IMR-90 (cell line): ENCODE results near the gene PLEKHA4. TPM values are rescaled to one million over a fixed set of nuclear protein-coding genes. Genes with fewer than 3 reads are reported as not detected.

ENCODE experiments used
- ATAC-seq: fragments of 200-7000 bp; cut with Tn5 transposase; 2 replicates; pipeline ENCODE4 v1.9.1; 2020; ENCODE audit warnings: low read depth, mild to moderate bottlenecking, moderate library complexity
- BruUV-seq: library from RNA; stranded (reverse); fragments of 400-500 nt; replicated peaks from 2 replicates; lab custom pipeline; 2021; lab: Mats Ljungman, UMichigan
- CTCF ChIA-PET: fragments of 300-600 bp; formaldehyde crosslinking; extraction: SDS; loops from one replicate; lab custom pipeline; 2021; ENCODE audit warnings: antibody characterized with exemption; lab: Yijun Ruan, JAX
- POLR2A ChIA-PET: fragments of 300-600 bp; sonication (Branson Sonifier 250); formaldehyde crosslinking; loops from one replicate; lab custom pipeline; 2022; ENCODE audit warnings: antibody characterized with exemption; ENCODE audit not compliant: unreplicated experiment; lab: Charles Lee
- DNase-seq: peaks from one replicate; pipeline ENCODE4 v3.0.0; 2013
- H2AFZ ChIP-seq: replicated peaks from 2 replicates; pipeline ENCODE3; 2013; ENCODE audit warnings: low read length, mild to moderate bottlenecking; ENCODE audit not compliant: poor library complexity
- H2AK5ac ChIP-seq: 2 replicates; pipeline ENCODE4 v1.6.1; 2013; ENCODE audit warnings: low read depth, low read length, inconsistent platforms
- H2AK9ac ChIP-seq: replicated peaks from 2 replicates; pipeline ENCODE3; 2013; ENCODE audit warnings: mild to moderate bottlenecking, low read depth, low read length, moderate library complexity; ENCODE audit not compliant: poor library complexity
- H2BK120ac ChIP-seq: 2 replicates; pipeline ENCODE4 v1.6.1; 2013; ENCODE audit warnings: low read depth, low read length, inconsistent platforms
- H2BK15ac ChIP-seq: 3 replicates; pipeline ENCODE4 v1.6.1; 2013; ENCODE audit warnings: low read depth, low read length, inconsistent platforms
- H2BK20ac ChIP-seq: 2 replicates; pipeline ENCODE4 v1.6.1; 2013; ENCODE audit warnings: low read depth, mild to moderate bottlenecking, inconsistent platforms, low read length, moderate library complexity
- H2BK5ac ChIP-seq: 2 replicates; pipeline ENCODE4 v1.6.1; 2013; ENCODE audit warnings: mild to moderate bottlenecking, low read depth, low read length, inconsistent platforms; ENCODE audit not compliant: poor library complexity, severe bottlenecking
- H3K14ac ChIP-seq: replicated peaks from 2 replicates; pipeline ENCODE4 v1.6.1; 2013; ENCODE audit warnings: low read depth, low read length, inconsistent platforms
- H3K18ac ChIP-seq: 2 replicates; pipeline ENCODE4 v1.6.1; 2013; ENCODE audit warnings: low read depth, low read length, control low read depth
- H3K23ac ChIP-seq: 2 replicates; pipeline ENCODE4 v1.6.1; 2013; ENCODE audit warnings: low read depth, low read length, inconsistent platforms
- H3K27ac ChIP-seq: 2 replicates; pipeline ENCODE4 v1.5.1; 2013; ENCODE audit warnings: mild to moderate bottlenecking, control low read depth, low read length; ENCODE audit not compliant: insufficient read depth
- H3K27me3 ChIP-seq: 2 replicates; pipeline ENCODE4 v1.6.1; 2013; ENCODE audit warnings: low read length; ENCODE audit not compliant: control insufficient read depth, insufficient read depth
- H3K36me3 ChIP-seq: 2 replicates; pipeline ENCODE4 v1.6.1; 2013; ENCODE audit warnings: low read length, mixed read lengths; ENCODE audit not compliant: control insufficient read depth, insufficient read depth
- H3K4ac ChIP-seq: 2 replicates; pipeline ENCODE4 v1.6.1; 2013; ENCODE audit warnings: low read depth, low read length, inconsistent platforms
- H3K4me1 ChIP-seq: 2 replicates; pipeline ENCODE4 v1.6.1; 2013; ENCODE audit warnings: low read length, mixed read lengths; ENCODE audit not compliant: control insufficient read depth, insufficient read depth
- H3K4me2 ChIP-seq: 2 replicates; pipeline ENCODE4 v1.6.1; 2013; ENCODE audit warnings: low read depth, mild to moderate bottlenecking, control low read depth, low read length, moderate library complexity
- H3K4me3 ChIP-seq: 2 replicates; pipeline ENCODE4 v1.5.1; 2013; ENCODE audit warnings: low read depth, mild to moderate bottlenecking, control low read depth, low read length, moderate library complexity; ENCODE audit not compliant: insufficient read depth
- H3K56ac ChIP-seq: 2 replicates; pipeline ENCODE4 v1.6.1; 2013; ENCODE audit warnings: low read length, inconsistent platforms; ENCODE audit not compliant: insufficient read depth; ENCODE audit errors: extremely low read depth
- H3K79me1 ChIP-seq, 2 experiments: 2 replicates each; pipeline ENCODE4 v1.6.1; 2013; ENCODE audit warnings: low read length in 2 of 2, inconsistent platforms in 1 of 2, low read depth in 1 of 2
- H3K9ac ChIP-seq: 2 replicates; pipeline ENCODE4 v1.6.1; 2013; ENCODE audit warnings: low read depth, low read length, control low read depth
- H3K9me1 ChIP-seq: 2 replicates; pipeline ENCODE4 v1.6.1; 2013; ENCODE audit warnings: low read length, inconsistent platforms; ENCODE audit not compliant: insufficient read depth
- H3K9me3 ChIP-seq: 2 replicates; pipeline ENCODE4 v1.6.1; 2013; ENCODE audit warnings: low read length; ENCODE audit not compliant: control insufficient read depth, insufficient read depth
- H4K20me1 ChIP-seq: 2 replicates; pipeline ENCODE4 v1.6.1; 2013; ENCODE audit warnings: low read length, inconsistent platforms; ENCODE audit not compliant: insufficient read depth
- H4K5ac ChIP-seq: 2 replicates; pipeline ENCODE4 v1.6.1; 2013; ENCODE audit warnings: mild to moderate bottlenecking, low read depth, low read length, control low read depth
- H4K8ac ChIP-seq, 2 experiments: 2 replicates each; pipeline ENCODE4 v1.6.1; 2013; ENCODE audit warnings: low read depth in 2 of 2, low read length in 2 of 2, control low read depth in 1 of 2, inconsistent platforms in 1 of 2
- H4K91ac ChIP-seq: 2 replicates; pipeline ENCODE4 v1.6.1; 2013; ENCODE audit warnings: low read depth, low read length, inconsistent platforms; ENCODE audit not compliant: insufficient read depth
- CEBPB ChIP-seq: IDR thresholded peaks from 2 replicates; pipeline ENCODE4 v1.6.1; 2012; ENCODE audit warnings: low read depth, low read length, improper control_type of control experiment
- CTCF ChIP-seq: conservative IDR thresholded peaks from 2 replicates; pipeline ENCODE4 v1.5.1; 2012; ENCODE audit warnings: mild to moderate bottlenecking, low read depth, low read length, improper control_type of control experiment
- FOS ChIP-seq: fragments of 150-350 bp; IDR thresholded peaks from 2 replicates; pipeline ENCODE4 v1.6.1; 2016; ENCODE audit warnings: low read depth, low read length
- NFE2L2 ChIP-seq: fragments of 150-350 bp; IDR thresholded peaks from 2 replicates; pipeline ENCODE4 v1.6.1; 2016; ENCODE audit warnings: low read depth, mild to moderate bottlenecking, low read length
- RAD21 ChIP-seq: IDR thresholded peaks from 2 replicates; pipeline ENCODE4 v1.6.1; 2012; ENCODE audit warnings: low read length, improper control_type of control experiment
- RFX5 ChIP-seq: IDR thresholded peaks from 2 replicates; pipeline ENCODE4 v1.8.0; 2012; ENCODE audit warnings: low read depth, mild to moderate bottlenecking, low read length, moderate library complexity
- USF2 ChIP-seq: fragments of 150-350 bp; IDR thresholded peaks from 2 replicates; pipeline ENCODE4 v1.6.1; 2017; ENCODE audit warnings: mild to moderate bottlenecking, antibody characterized with exemption, low read length, low read depth
- WGBS, 2 experiments: methylation state at CpG; one replicate each; pipeline versions ENCODE4 v1.1.5 to v1.1.7; 2013; ENCODE audit warnings: missing lambda C conversion rate in 2 of 2; ENCODE audit not compliant: insufficient read length in 1 of 2; ENCODE audit errors: extremely low coverage in 2 of 2; 5-methylcytosine and 5-hydroxymethylcytosine counted together
- dilution Hi-C: fragments of 300-500 bp; cut with HindIII; formaldehyde crosslinking; loops from one replicate; pipeline ENCODE4 v1.14.3; 2018; ENCODE audit warnings: low sequenced_read_pairs; ENCODE audit not compliant: unreplicated experiment
- in situ Hi-C: fragments of 300-500 bp; cut with MboI; formaldehyde crosslinking; loops from 3 replicates; pipeline ENCODE4 v1.14.3; 2019; ENCODE audit warnings: low sequenced_read_pairs, inconsistent platforms, mixed read lengths
- intact Hi-C: fragments of 100-400 bp; cut with micrococcal nuclease; formaldehyde crosslinking; loops from 2 replicates; pipeline ENCODE4 v1.10.0; 2022
- polyA plus RNA-seq, 3 experiments: library from polyadenylated mRNA; depleted of rRNA; stranded (reverse); fragments of >200 nt; gene quantifications; 2 replicates each; pipeline ENCODE4 v1.2.3, GENCODE V29; 2012; ENCODE audit warnings: low replicate concordance in 1 of 3
- total RNA-seq: library from RNA; depleted of rRNA; stranded (reverse); fragments of >200 nt; gene quantifications from 2 replicates; pipeline ENCODE4 v1.2.3, GENCODE V29; 2012

PLEKHA4 gene
- total and polyA plus RNA-seq, 2 of the 4 experiments (the other 2 are of a cell fraction): 4.5 to 14.4 TPM

GRCh38 chr19:48866692-48867091, 1.7 kb downstream of the PLEKHA4 start:
- intact Hi-C loops: no loop called here
- Histone ChIP-seq H3K56ac (no peak overlapping the region), H3K18ac (no peak overlapping the region; the same call in 1 of the 2 replicates), H2BK5ac (no peak overlapping the region), H2AK9ac (peak overlapping the region; percentile 68), H3K9ac (peak overlapping the region; percentile 10; the same call in 1 of the 2 replicates), H3K36me3 (peaks cover 12% of the 10 kb centered on the region), H3K9me1 (peaks cover 9% of the 10 kb centered on the region; the same call in 1 of the 2 replicates), H2AK5ac (no peak overlapping the region), H4K5ac (no peak overlapping the region), H3K27me3 (no peaks in the 10 kb centered on the region), H2BK20ac (no peak overlapping the region), H2BK15ac (no peak overlapping the region; the same call in 2 of the 3 replicates), H4K91ac (no peak overlapping the region), H3K79me1 (peaks cover 12 to 53% of the 10 kb centered on the region in 2 experiments), H3K27ac (no peak overlapping the region), H2BK120ac (no peak overlapping the region), H3K23ac (0 out of 2 replicates have a peak overlapping the region, but pooled peaks have one; percentile 60), H2AFZ (no peak overlapping the region), H3K4me1 (peaks cover 19% of the 10 kb centered on the region), H4K20me1 (no peaks in the 10 kb centered on the region), H3K14ac (0 out of 2 replicates have a peak overlapping the region, but pooled peaks have one; percentile 17), H4K8ac (no peak overlapping the region), H3K4me2 (peak overlapping the region; percentile 99), H3K9me3 (no peaks in the 10 kb centered on the region), H3K4me3 (no peak overlapping the region), H3K4ac (no peak overlapping the region)
- WGBS, 2 experiments: 72% methylated on average over 3 of the region's 6 CpGs; no CpG with 5 or more reads in 1 of the 2 experiments
- POLR2A ChIA-PET: interaction anchor here (0.6 kb wide), 1 partner anchor 22 kb away, joined by 3 read pairs; no protein-coding TSS in a partner anchor
- ATAC-seq (no peak), DNase-seq (no peak)
- BruUV-seq: no TSS peak
- no peak for TF ChIP-seq USF2
- TF ChIP-seq NFE2L2: no peak
- no peak for TF ChIP-seq FOS
- TF ChIP-seq RAD21: no peak
- no peak for TF ChIP-seq RFX5
- no peak for TF ChIP-seq CTCF
- no peak for TF ChIP-seq CEBPB
- CTCF ChIA-PET: no interaction called here
- in situ Hi-C loops: no loop called here
- dilution Hi-C loops: no loop called here
